Gastroesophageal sphincter (tissue), 4 donors: ENCODE measurements around the gene PTPRD. TPM values are rescaled to one million over a fixed set of nuclear protein-coding genes. Genes with fewer than 3 reads are reported as not detected.

Experiments
- ATAC-seq: fragments of 150-250 bp; one replicate; pipeline ENCODE4 v1.9.1; 2016; ENCODE audit warnings: mild to moderate bottlenecking, moderate library complexity
- H3K27ac ChIP-seq, 4 donors: fragments of 200-600 bp; sonication (generic) in 3 of 4; 1 replicate in 3 of 4; 2 replicates in 1 of 4; pipeline ENCODE4 v1.5.1; 2016 to 2019
- H3K27me3 ChIP-seq: fragments of 200-600 bp; sonication (generic); one replicate; pipeline ENCODE4 v1.5.1; 2019
- H3K36me3 ChIP-seq, 2 donors: fragments of 200-600 bp; sonication (generic); one replicate each; pipeline ENCODE4 v1.5.1; 2019; ENCODE audit warnings: control low read depth in 1 of 2
- H3K4me1 ChIP-seq, 3 donors: fragments of 200-600 bp; sonication (generic); 1 replicate in 2 of 3; 2 replicates in 1 of 3; pipeline ENCODE4 v1.5.1; 2016 to 2019; ENCODE audit warnings: control low read depth in 2 of 3
- H3K4me3 ChIP-seq, 2 donors: fragments of 200-600 bp; sonication (generic); one replicate each; pipeline ENCODE4 v1.5.1; 2019; ENCODE audit warnings: mild to moderate bottlenecking in 1 of 2, moderate library complexity in 1 of 2
- H3K9me3 ChIP-seq, 3 donors: fragments of 200-600 bp; sonication (generic); one replicate each; pipeline ENCODE4 v1.5.1; 2017 to 2019; ENCODE audit warnings: control low read depth in 2 of 3
- CTCF ChIP-seq, 4 experiments: fragments of 200-600 bp in 2 of 4; fragments of 450-650 bp in 2 of 4; sonication (generic) in 1 of 4; IDR thresholded peaks; one replicate each; pipeline ENCODE4 v1.5.1; 2017 to 2019; ENCODE audit warnings: antibody characterized with exemption in 4 of 4, mild to moderate bottlenecking in 2 of 4, moderate library complexity in 2 of 4
- EP300 ChIP-seq: sonication (generic); formaldehyde crosslinking; IDR thresholded peaks from one replicate; pipeline ENCODE4 v1.6.1; 2017; ENCODE audit warnings: antibody characterized with exemption, mild to moderate bottlenecking
- POLR2A ChIP-seq, 2 donors: fragments of 450-650 bp; IDR thresholded peaks; one replicate each; pipeline ENCODE4 v1.6.1; 2017; ENCODE audit warnings: antibody characterized with exemption in 2 of 2, mild to moderate bottlenecking in 2 of 2, moderate library complexity in 1 of 2
- POLR2AphosphoS5 ChIP-seq: sonication (generic); formaldehyde crosslinking; IDR thresholded peaks from one replicate; pipeline ENCODE4 v1.6.1; 2017; ENCODE audit warnings: antibody characterized with exemption
- WGBS, 2 donors: methylation state at CpG; one replicate each; pipeline ENCODE4 v1.1.5; 2018; ENCODE audit warnings: low coverage in 1 of 2; 5-methylcytosine and 5-hydroxymethylcytosine counted together
- total RNA-seq, 4 donors: library from RNA; depleted of rRNA; stranded (reverse); fragments of >200 nt; gene quantifications; one replicate each; pipeline ENCODE4 v1.1.0, GENCODE V29; 2016

Gene PTPRD
- total RNA-seq, 4 donors from 2014 or later = 3.5 to 53.9 (median 15.8) TPM

GRCh38 chr9:8599937-8600336 lies 2012.9 kb downstream of the PTPRD start:
- H3K36me3 ChIP-seq = no peaks in the 10 kb centered on the region
- TF ChIP-seq CTCF (IDR thresholded peaks at IDR 0.05) = no peak
- no peak for TF ChIP-seq POLR2A (IDR thresholded peaks at IDR 0.05)
- TF ChIP-seq EP300 = no peak
- no peak for TF ChIP-seq POLR2AphosphoS5
- H3K4me3 ChIP-seq = no peak overlapping the region
- no peak for ATAC-seq
- H3K27ac ChIP-seq = no peak overlapping the region
- WGBS, 2 donors = no CpG with 5 or more reads among the region's 5 CpGs
- no peaks in the 10 kb centered on the region for H3K9me3 ChIP-seq
- H3K27me3 ChIP-seq = no peaks in the 10 kb centered on the region
- H3K4me1 ChIP-seq = no peaks in the 10 kb centered on the region

- Histone ChIP-seq H3K27me3 (no peaks in the 10 kb centered on the region), H3K4me1 (no peaks in the 10 kb centered on the region), H3K4me3 (no peak overlapping the region), H3K36me3 (no peaks in the 10 kb centered on the region), H3K27ac (no peak overlapping the region), H3K9me3 (no peaks in the 10 kb centered on the region)
- ATAC-seq = no peak
- no peak for TF ChIP-seq POLR2AphosphoS5
- TF ChIP-seq CTCF (IDR thresholded peaks at IDR 0.05) = no peak
- WGBS, 2 donors = 82 to 84% methylated on average over 4 of the region's 4 CpGs
Measured at GRCh38 chr9:8589476-8589875, 2023.3 kb downstream of the PTPRD start.

- Histone ChIP-seq H3K27ac (no peak overlapping the region), H3K36me3 (no peaks in the 10 kb centered on the region), H3K4me1 (no peaks in the 10 kb centered on the region), H3K4me3 (no peak overlapping the region), H3K27me3 (no peaks in the 10 kb centered on the region), H3K9me3 (no peaks in the 10 kb centered on the region)
- no peak for ATAC-seq
- TF ChIP-seq POLR2A (IDR thresholded peaks at IDR 0.05) (no peak), CTCF (IDR thresholded peaks at IDR 0.05) (no peak), EP300 (no peak), POLR2AphosphoS5 (no peak)
- 80 to 82% methylated on average over 2 of the region's 2 CpGs for WGBS, 2 donors
Measured at GRCh38 chr9:8585036-8585435, 2027.8 kb downstream of the PTPRD start.

- 85 to 92% methylated on average over 2 of the region's 2 CpGs for WGBS, 2 donors
- Histone ChIP-seq H3K9me3 (no peaks in the 10 kb centered on the region), H3K27ac (no peak overlapping the region), H3K27me3 (no peaks in the 10 kb centered on the region), H3K4me3 (no peak overlapping the region), H3K36me3 (no peaks in the 10 kb centered on the region), H3K4me1 (no peaks in the 10 kb centered on the region)
- TF ChIP-seq EP300 = no peak
- TF ChIP-seq POLR2A (IDR thresholded peaks at IDR 0.05) = no peak
- TF ChIP-seq CTCF (IDR thresholded peaks at IDR 0.05) = no peak
- no peak for TF ChIP-seq POLR2AphosphoS5
- ATAC-seq = no peak
Measured at GRCh38 chr9:8579661-8580060, 2033.1 kb downstream of the PTPRD start.

DNA sequence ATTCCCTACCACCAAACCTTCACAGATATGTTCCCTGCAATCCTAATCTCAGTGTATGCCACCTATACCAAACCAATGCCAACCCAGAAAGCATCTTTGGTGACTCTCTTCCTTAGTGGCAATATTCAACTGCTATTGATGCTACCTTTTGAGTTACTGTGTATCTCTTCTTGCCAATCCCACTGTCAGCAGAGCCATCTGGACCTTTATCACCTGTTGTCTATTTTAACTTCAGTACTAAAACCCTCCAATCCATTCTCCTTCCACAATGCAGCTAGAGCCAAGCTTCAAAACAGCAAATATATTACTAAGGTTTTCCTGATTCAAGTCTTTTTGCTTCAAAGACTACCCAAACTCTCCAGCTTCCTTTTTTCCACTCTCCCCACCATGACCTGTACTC lies 2036.1 kb downstream of the PTPRD start:
- Histone ChIP-seq H3K36me3 (no peaks in the 10 kb centered on the region), H3K4me1 (no peaks in the 10 kb centered on the region), H3K27me3 (no peaks in the 10 kb centered on the region), H3K27ac (no peak overlapping the region), H3K4me3 (no peak overlapping the region), H3K9me3 (no peaks in the 10 kb centered on the region)
- no peak for ATAC-seq
- TF ChIP-seq EP300 (no peak), CTCF (IDR thresholded peaks at IDR 0.05) (no peak), POLR2A (IDR thresholded peaks at IDR 0.05) (no peak), POLR2AphosphoS5 (no peak)
